PC-3 (cell line): ENCODE results near the gene SAMM50. TPM values are rescaled to one million over a fixed set of nuclear protein-coding genes. Genes with fewer than 3 reads are reported as not detected.

Experiments used
- ATAC-seq: fragments of 200-7000 bp; cut with Tn5 transposase; 2 replicates; pipeline ENCODE4 v1.9.1; 2020; ENCODE audit warnings: mild to moderate bottlenecking, moderate library complexity
- BruUV-seq: library from RNA; stranded (reverse); fragments of 400-500 nt; replicated peaks from 2 replicates; lab custom pipeline; 2021; lab: Mats Ljungman, UMichigan
- CTCF ChIA-PET: fragments of 300-600 bp; sonication (Branson Sonifier 250); formaldehyde crosslinking; loops from one replicate; lab custom pipeline; 2022; ENCODE audit warnings: antibody characterized with exemption; lab: Charles Lee
- POLR2A ChIA-PET: fragments of 300-600 bp; sonication (Branson Sonifier 250); formaldehyde crosslinking; loops from one replicate; lab custom pipeline; 2022; ENCODE audit warnings: antibody characterized with exemption; ENCODE audit not compliant: unreplicated experiment; lab: Charles Lee
- DNase-seq: peaks from one replicate; pipeline ENCODE4 v3.0.0-alpha.2; 2015
- H2AFZ ChIP-seq: fragments of 300-600 bp; sonication (generic); 2 replicates; pipeline ENCODE4 v1.6.0; 2016; ENCODE audit warnings: antibody characterized with exemption, low read length
- H3F3A ChIP-seq: fragments of 300-600 bp; sonication (generic); one replicate; pipeline ENCODE4 v1.6.0; 2017; ENCODE audit warnings: antibody characterized with exemption, low read length, control low read depth, mild to moderate bottlenecking; ENCODE audit not compliant: unreplicated experiment
- H3K27ac ChIP-seq: fragments of 300-600 bp; sonication (generic); 2 replicates; pipeline ENCODE4 v1.5.1; 2016; ENCODE audit warnings: mild to moderate bottlenecking, low read length
- H3K27me3 ChIP-seq: fragments of 300-600 bp; sonication (generic); 2 replicates; pipeline ENCODE4 v1.6.1; 2016; ENCODE audit warnings: low read length, mixed read lengths
- H3K36me3 ChIP-seq: fragments of 300-600 bp; sonication (generic); 2 replicates; pipeline ENCODE4 v1.6.1; 2016; ENCODE audit warnings: low read depth, mixed run types, low read length, mixed read lengths
- H3K4me1 ChIP-seq: fragments of 300-600 bp; sonication (generic); 2 replicates; pipeline ENCODE4 v1.5.1; 2016; ENCODE audit warnings: low read length; ENCODE audit not compliant: insufficient read depth
- H3K4me2 ChIP-seq: fragments of 300-600 bp; sonication (generic); 2 replicates; pipeline ENCODE4 v1.6.0; 2016; ENCODE audit warnings: low read length
- H3K4me3 ChIP-seq: fragments of 300-600 bp; sonication (generic); 2 replicates; pipeline ENCODE4 v1.5.1; 2016; ENCODE audit warnings: mild to moderate bottlenecking, low read length, mixed read lengths
- H3K79me2 ChIP-seq: fragments of 300-600 bp; sonication (generic); 2 replicates; pipeline ENCODE4 v1.6.1; 2017; ENCODE audit warnings: low read length, mixed read lengths
- H3K9ac ChIP-seq: fragments of 300-600 bp; sonication (generic); 2 replicates; pipeline ENCODE4 v1.6.0; 2016; ENCODE audit warnings: mild to moderate bottlenecking, low read length
- H3K9me2 ChIP-seq: fragments of 300-600 bp; sonication (generic); replicated peaks from 2 replicates; pipeline ENCODE4 v1.6.1; 2016; ENCODE audit warnings: mixed run types, low read length, mixed read lengths
- H3K9me3 ChIP-seq: fragments of 300-600 bp; sonication (generic); 2 replicates; pipeline ENCODE4 v1.6.1; 2016; ENCODE audit warnings: low read length, mixed read lengths
- H4K20me1 ChIP-seq: fragments of 300-600 bp; sonication (generic); 2 replicates; pipeline ENCODE4 v1.6.1; 2016; ENCODE audit warnings: low read length, mixed read lengths
- CTCF ChIP-seq: fragments of 300-600 bp; sonication (generic); conservative IDR thresholded peaks from 2 replicates; pipeline ENCODE4 v1.5.1; 2017; ENCODE audit warnings: antibody characterized with exemption, low read depth, mild to moderate bottlenecking, low read length
- EZH2 ChIP-seq: fragments of 300-600 bp; sonication (generic); IDR thresholded peaks from one replicate; pipeline ENCODE4 v1.6.1; 2017; ENCODE audit warnings: antibody characterized with exemption, mild to moderate bottlenecking, low read length; ENCODE audit not compliant: unreplicated experiment
- EZH2phosphoT487 ChIP-seq: fragments of 300-600 bp; sonication (generic); IDR thresholded peaks from 2 replicates; pipeline ENCODE4 v1.6.1; 2018; ENCODE audit warnings: mild to moderate bottlenecking, antibody characterized with exemption, low read length, borderline replicate concordance
- intact Hi-C: fragments of 100-400 bp; cut with micrococcal nuclease; formaldehyde crosslinking; loops from 2 replicates; pipeline ENCODE4 v1.9.0; 2023
- total RNA-seq: library from RNA; depleted of rRNA; stranded (reverse); fragments of >200 nt; gene quantifications from 2 replicates; pipeline ENCODE4 v1.2.3, GENCODE V29; 2014

SAMM50 gene
- total RNA-seq, 1 experiment from 2014 or later: 34.5 TPM

GRCh38 chr22:44030702-44031082 is 75.5 kb downstream of the SAMM50 start:
- no TSS peak for BruUV-seq
- POLR2A ChIA-PET: no interaction called here
- no peaks in the 10 kb centered on the region for H3K27me3 ChIP-seq
- H2AFZ ChIP-seq: no peak overlapping the region
- H3K9me2 ChIP-seq: no peaks in the 10 kb centered on the region
- no peaks in the 10 kb centered on the region for H4K20me1 ChIP-seq
- DNase-seq (no peak), ATAC-seq (no peak)
- no peak overlapping the region for H3K9ac ChIP-seq
- peaks cover 26% of the 10 kb centered on the region for H3K79me2 ChIP-seq
- H3F3A ChIP-seq: no peaks in the 10 kb centered on the region
- TF ChIP-seq EZH2 (no peak), CTCF (no peak), EZH2phosphoT487 (no peak)
- no peaks in the 10 kb centered on the region for H3K9me3 ChIP-seq
- intact Hi-C loops: no loop called here
- H3K4me1 ChIP-seq: no peaks in the 10 kb centered on the region
- H3K4me2 ChIP-seq: no peak overlapping the region
- no peaks in the 10 kb centered on the region for H3K36me3 ChIP-seq
- CTCF ChIA-PET: no interaction called here
- H3K27ac ChIP-seq: no peak overlapping the region
- no peak overlapping the region for H3K4me3 ChIP-seq

GRCh38 chr22:44031158-44031952 is 76.1 kb downstream of the SAMM50 start:
- H3K36me3 ChIP-seq: no peaks in the 10 kb centered on the region
- no peak for TF ChIP-seq EZH2
- no peak for TF ChIP-seq CTCF
- TF ChIP-seq EZH2phosphoT487: no peak
- H3K4me3 ChIP-seq: no peak overlapping the region
- H4K20me1 ChIP-seq: no peaks in the 10 kb centered on the region
- H3K27ac ChIP-seq: no peak overlapping the region
- H3K27me3 ChIP-seq: no peaks in the 10 kb centered on the region
- H3K79me2 ChIP-seq: peaks cover 19% of the 10 kb centered on the region; the same call in 1 of the 2 replicates
- H3K9me3 ChIP-seq: no peaks in the 10 kb centered on the region
- H2AFZ ChIP-seq: no peak overlapping the region
- no peak for DNase-seq
- H3F3A ChIP-seq: no peaks in the 10 kb centered on the region
- ATAC-seq: no peak
- no peaks in the 10 kb centered on the region for H3K9me2 ChIP-seq
- ChIA-PET CTCF (no interaction called here), POLR2A (no interaction called here)
- intact Hi-C loops: no loop called here
- BruUV-seq: no TSS peak
- no peak overlapping the region for H3K4me2 ChIP-seq
- no peak overlapping the region for H3K9ac ChIP-seq
- H3K4me1 ChIP-seq: no peaks in the 10 kb centered on the region

- Histone ChIP-seq H4K20me1 (no peaks in the 10 kb centered on the region), H3F3A (no peaks in the 10 kb centered on the region), H3K9me3 (no peaks in the 10 kb centered on the region), H3K27ac (no peak overlapping the region), H3K36me3 (no peaks in the 10 kb centered on the region), H3K79me2 (peaks cover 13% of the 10 kb centered on the region; the same call in 1 of the 2 replicates), H3K9me2 (no peaks in the 10 kb centered on the region), H3K9ac (no peak overlapping the region), H2AFZ (no peak overlapping the region), H3K4me2 (no peak overlapping the region), H3K4me1 (no peaks in the 10 kb centered on the region), H3K27me3 (no peaks in the 10 kb centered on the region), H3K4me3 (no peak overlapping the region)
- TF ChIP-seq EZH2 (no peak), EZH2phosphoT487 (no peak), CTCF (no peak)
- DNase-seq: no peak
- BruUV-seq: no TSS peak
- no peak for ATAC-seq
- ChIA-PET CTCF (no interaction called here), POLR2A (no interaction called here)
- intact Hi-C loops: no loop called here
Observed at GRCh38 chr22:44032126-44032730, 77.0 kb downstream of the SAMM50 start.
